Panc1 (cell line): Measurements from ENCODE around the gene ICA1. TPM values are rescaled to one million over a fixed set of nuclear protein-coding genes. Genes with fewer than 3 reads are reported as not detected.

Source experiments
- ATAC-seq: fragments of 200-7000 bp; cut with Tn5 transposase; 2 replicates; pipeline ENCODE4 v1.9.1; 2020; ENCODE audit warnings: mild to moderate bottlenecking, moderate library complexity
- BruUV-seq: library from RNA; stranded (reverse); fragments of 400-500 nt; replicated peaks from 2 replicates; lab custom pipeline; 2021; lab: Mats Ljungman, UMichigan
- CTCF ChIA-PET: fragments of 300-600 bp; sonication (Branson Sonifier 250); formaldehyde crosslinking; loops from one replicate; lab custom pipeline; 2022; ENCODE audit warnings: antibody characterized with exemption; lab: Charles Lee
- POLR2A ChIA-PET: fragments of 300-600 bp; sonication (Branson Sonifier 250); formaldehyde crosslinking; loops from one replicate; lab custom pipeline; 2022; ENCODE audit warnings: antibody characterized with exemption; lab: Charles Lee
- DNase-seq: peaks from one replicate; pipeline ENCODE4 v3.0.0-alpha.2; 2010; ENCODE audit warnings: low read depth, low spot score
- H3K27ac ChIP-seq: 2 replicates; pipeline ENCODE4 v1.5.1; 2011; ENCODE audit warnings: mild to moderate bottlenecking, low read length, inconsistent platforms
- H3K27me3 ChIP-seq: fragments of 200-500 bp; sonication (Bioruptor generic); 2 replicates; pipeline ENCODE4 v1.6.0; 2014; ENCODE audit warnings: low read length, inconsistent platforms; ENCODE audit not compliant: control insufficient read depth, insufficient read depth
- H3K36me3 ChIP-seq: fragments of 200-500 bp; sonication (Bioruptor generic); 2 replicates; pipeline ENCODE4 v1.5.1; 2014; ENCODE audit warnings: inconsistent platforms, mild to moderate bottlenecking, low read length, moderate library complexity; ENCODE audit not compliant: control insufficient read depth, insufficient read depth
- H3K4me1 ChIP-seq: 2 replicates; pipeline ENCODE4 v1.5.1; 2011; ENCODE audit warnings: inconsistent platforms, mild to moderate bottlenecking, low read length, moderate library complexity; ENCODE audit not compliant: control insufficient read depth, insufficient read depth
- H3K4me3 ChIP-seq, 2 experiments: 2 replicates each; pipeline ENCODE4 v1.5.1; 2011 to 2012; ENCODE audit warnings: low read depth in 2 of 2, low read length in 2 of 2, mild to moderate bottlenecking in 2 of 2, inconsistent platforms in 1 of 2, moderate library complexity in 1 of 2
- H3K9me3 ChIP-seq: fragments of 200-500 bp; sonication (Bioruptor generic); 2 replicates; pipeline ENCODE4 v1.5.1; 2014; ENCODE audit warnings: low read depth, mild to moderate bottlenecking, inconsistent platforms, low read length, moderate library complexity; ENCODE audit not compliant: control insufficient read depth, insufficient read depth
- CTCF ChIP-seq: fragments of 450-650 bp; IDR thresholded peaks from 2 replicates; pipeline ENCODE4 v1.5.1; 2017; ENCODE audit warnings: mild to moderate bottlenecking
- POLR2AphosphoS5 ChIP-seq: IDR thresholded peaks from 2 replicates; pipeline ENCODE4 v1.6.1; 2012; ENCODE audit warnings: mild to moderate bottlenecking, low read depth, low read length, moderate library complexity
- REST ChIP-seq, 2 experiments: IDR thresholded peaks; 2 replicates each; pipeline ENCODE4 v1.6.1; 2011 to 2012; ENCODE audit warnings: low read depth in 2 of 2, control low read depth in 1 of 2, low read length in 1 of 2, mild to moderate bottlenecking in 1 of 2, moderate library complexity in 1 of 2; ENCODE audit not compliant: insufficient read depth in 1 of 2
- SIN3A ChIP-seq: IDR thresholded peaks from 2 replicates; pipeline ENCODE4 v1.6.1; 2012; ENCODE audit warnings: low read depth, mild to moderate bottlenecking, low read length, moderate library complexity, borderline replicate concordance; ENCODE audit not compliant: insufficient read depth
- TCF7L2 ChIP-seq: IDR thresholded peaks from 2 replicates; pipeline ENCODE4 v1.6.1; 2011; ENCODE audit warnings: mild to moderate bottlenecking, low read depth, low read length, inconsistent platforms
- in situ Hi-C: cut with HindIII; loops from 2 replicates; pipeline ENCODE4 v1.10.0; 2016; ENCODE audit warnings: low sequenced_read_pairs, low pct_unique_long_range_greater_than_20kb
- intact Hi-C: fragments of 100-400 bp; cut with micrococcal nuclease; formaldehyde crosslinking; loops from one replicate; pipeline ENCODE4 v1.10.0; 2022; ENCODE audit not compliant: unreplicated experiment
- total RNA-seq: library from RNA; stranded (reverse); gene quantifications from one replicate; pipeline ENCODE4 v1.2.1, GENCODE V29; 2021; ENCODE audit not compliant: unreplicated experiment

Gene ICA1
- total RNA-seq, 1 experiment from 2014 or later = 1.1 TPM

GRCh38 chr7:8129318-8129659 lies 132.7 kb downstream of the ICA1 start:
- TF ChIP-seq POLR2AphosphoS5 = no peak
- TF ChIP-seq REST (IDR thresholded peaks at IDR 0.05; ENCODE audit: insufficient read depth in 1 of 2, low read depth in 2 of 2, low read length in 1 of 2) = no peak
- TF ChIP-seq TCF7L2 = no peak
- no peak for TF ChIP-seq SIN3A
- no peak for TF ChIP-seq CTCF
- H3K36me3 ChIP-seq = no peaks in the 10 kb centered on the region
- no peak overlapping the region for H3K27ac ChIP-seq
- H3K27me3 ChIP-seq = no peaks in the 10 kb centered on the region; the same call in 1 of the 2 replicates
- POLR2A ChIA-PET = no interaction called here
- intact Hi-C loops (no loop called here), in situ Hi-C loops (no loop called here)
- no peaks in the 10 kb centered on the region for H3K9me3 ChIP-seq
- ATAC-seq (no peak), DNase-seq (no peak)
- CTCF ChIA-PET = no interaction called here
- H3K4me1 ChIP-seq = no peaks in the 10 kb centered on the region
- no peak overlapping the region for H3K4me3 ChIP-seq
- BruUV-seq = no TSS peak

GRCh38 chr7:8128449-8129317 lies 133.3 kb downstream of the ICA1 start:
- Histone ChIP-seq H3K4me1 (no peaks in the 10 kb centered on the region), H3K27me3 (no peaks in the 10 kb centered on the region; the same call in 1 of the 2 replicates), H3K27ac (no peak overlapping the region), H3K4me3 (no peak overlapping the region), H3K36me3 (no peaks in the 10 kb centered on the region), H3K9me3 (no peaks in the 10 kb centered on the region)
- DNase-seq (no peak), ATAC-seq (no peak)
- no peak for TF ChIP-seq SIN3A
- no peak for TF ChIP-seq TCF7L2
- TF ChIP-seq CTCF = no peak
- TF ChIP-seq REST (IDR thresholded peaks at IDR 0.05; ENCODE audit: insufficient read depth in 1 of 2, low read depth in 2 of 2, low read length in 1 of 2) = no peak
- TF ChIP-seq POLR2AphosphoS5 = no peak
- no TSS peak for BruUV-seq
- CTCF ChIA-PET = no interaction called here
- in situ Hi-C loops (no loop called here), intact Hi-C loops (no loop called here)
- POLR2A ChIA-PET = no interaction called here
